Natural killer cell (primary cell): Measurements from ENCODE around the gene MRPS34. TPM values are rescaled to one million over a fixed set of nuclear protein-coding genes. Genes with fewer than 3 reads are reported as not detected.

Experiments used
- ATAC-seq, 3 donors: fragments of 150-1000 bp in 2 of 3; fragments of 200-7000 bp in 1 of 3; cut with Tn5 transposase; 1 replicate in 1 of 3; 2 replicates in 2 of 3; pipeline ENCODE4 v1.10.0; 2021; ENCODE audit warnings: mild to moderate bottlenecking in 2 of 3, moderate library complexity in 2 of 3
- DNase-seq, 2 donors: peaks; one replicate each; pipeline versions ENCODE4 v3.0.0 to v3.0.0-alpha.2; 2013 to 2021; ENCODE audit warnings: mixed read lengths in 1 of 2
- H3K27ac ChIP-seq: one replicate; pipeline ENCODE4 v1.5.1; 2013; ENCODE audit warnings: mild to moderate bottlenecking, low read length
- H3K27me3 ChIP-seq: one replicate; pipeline ENCODE4 v1.6.1; 2013; ENCODE audit warnings: low read length; ENCODE audit not compliant: control insufficient read depth, insufficient read depth
- H3K36me3 ChIP-seq: one replicate; pipeline ENCODE4 v1.6.1; 2013; ENCODE audit warnings: low read length; ENCODE audit not compliant: control insufficient read depth, insufficient read depth
- H3K4me1 ChIP-seq: one replicate; pipeline ENCODE4 v1.6.1; 2013; ENCODE audit warnings: low read length; ENCODE audit not compliant: control insufficient read depth, insufficient read depth
- H3K4me3 ChIP-seq: one replicate; pipeline ENCODE4 v1.5.1; 2013; ENCODE audit warnings: low read length
- H3K9me3 ChIP-seq: one replicate; pipeline ENCODE4 v1.6.1; 2013; ENCODE audit warnings: low read length; ENCODE audit not compliant: control insufficient read depth, insufficient read depth
- H3K27ac Mint-ChIP-seq, 2 donors: one replicate each; pipeline ENCODE4 v1.8.0; 2022; ENCODE audit warnings: mild to moderate bottlenecking in 2 of 2, mixed read lengths in 2 of 2, moderate library complexity in 1 of 2
- H3K27me3 Mint-ChIP-seq, 2 donors: one replicate each; pipeline ENCODE4 v1.8.0; 2022; ENCODE audit warnings: low read depth in 2 of 2, mixed read lengths in 2 of 2
- H3K36me3 Mint-ChIP-seq: one replicate; pipeline ENCODE4 v1.8.0; 2022; ENCODE audit warnings: mixed read lengths
- H3K4me1 Mint-ChIP-seq, 2 donors: one replicate each; pipeline ENCODE4 v1.8.0; 2022; ENCODE audit warnings: mixed read lengths in 2 of 2
- H3K4me3 Mint-ChIP-seq: one replicate; pipeline ENCODE4 v1.8.0; 2022; ENCODE audit warnings: mild to moderate bottlenecking, moderate library complexity, mixed read lengths
- H3K9me3 Mint-ChIP-seq, 2 donors: one replicate each; pipeline ENCODE4 v1.8.0; 2022; ENCODE audit warnings: mixed read lengths in 2 of 2
- CTCF ChIP-seq: fragments of 200-600 bp; IDR thresholded peaks from one replicate; pipeline ENCODE4 v1.8.0; 2022; ENCODE audit warnings: antibody characterized with exemption
- WGBS: methylation state at CpG from one replicate; pipeline ENCODE4 v1.1.7; 2013; ENCODE audit warnings: missing lambda C conversion rate; ENCODE audit not compliant: insufficient coverage; 5-methylcytosine and 5-hydroxymethylcytosine counted together
- intact Hi-C: fragments of 100-400 bp; cut with micrococcal nuclease; formaldehyde crosslinking; loops from one replicate; pipeline ENCODE4 v1.14.2; 2022
- total RNA-seq, 4 donors: library from RNA; stranded (reverse); fragments of 120-200 nt in 1 of 4; gene quantifications; one replicate each; pipeline versions ENCODE4 v1.2.3 to v1.2.4, GENCODE V29; 2013 to 2022

The MRPS34 gene
- total RNA-seq, 3 donors from 2014 or later (not counting 1 experiment from before 2014, with no cell fraction given): 26.5 to 42.0 (median 41.4) TPM

- peak within 1 kb of the TSS; percentile 61 for H3K4me3 ChIP-seq
- under 1% methylated on average over 73 of the region's 79 CpGs for WGBS
Measured at GRCh38 chr16:1771188-1771863, 1.6 kb downstream of the MRPS34 start, which contains the start of gene NME3. Gene NME3 (minus strand): TSS chr16:1771543. CDS start chr16:1771534, 9 bp downstream.

GRCh38 chr16:1770328-1771187 lies 2.4 kb downstream of the MRPS34 start:
- H3K27ac ChIP-seq: peak overlapping the region; percentile 69
- peak overlapping the region; percentile 61 for H3K4me3 ChIP-seq
- Mint-ChIP-seq H3K27ac (peak overlapping the region; percentile 67 to 70), H3K36me3 (no peaks in the 10 kb centered on the region), H3K27me3 (no peaks in the 10 kb centered on the region), H3K9me3 (no peaks in the 10 kb centered on the region), H3K4me3 (peak overlapping the region; percentile 73), H3K4me1 (peaks cover 14 to 21% of the 10 kb centered on the region in 2 donors)
- peaks cover 41% of the 10 kb centered on the region for H3K4me1 ChIP-seq
- no peaks in the 10 kb centered on the region for H3K27me3 ChIP-seq
- 26% methylated on average over 81 of the region's 81 CpGs for WGBS
- intact Hi-C loops: loop anchor here (5.0 to 10.0 kb wide), 2 partner anchors 154 to 382 kb away; no protein-coding TSS in a partner anchor
- TF ChIP-seq CTCF: no peak
- ATAC-seq (peak; percentile 36 to 56 (median 50)), DNase-seq (peak; percentile 53 to 79)
- no peaks in the 10 kb centered on the region for H3K9me3 ChIP-seq
- peaks cover 29% of the 10 kb centered on the region for H3K36me3 ChIP-seq

More at GRCh38 chr16:1771188-1771863, 1.6 kb downstream of the MRPS34 start, which contains the start of gene NME3:
- no peaks in the 10 kb centered on the region for H3K27me3 Mint-ChIP-seq
- peak within 1 kb of the TSS; percentile 97 for H3K4me3 Mint-ChIP-seq
- DNase-seq (peak; percentile 81 to 82), ATAC-seq (peak; percentile 64 to 74 (median 68))
- TF ChIP-seq CTCF: no peak
- peaks cover 14 to 21% of the 10 kb centered on the region in 2 donors for H3K4me1 Mint-ChIP-seq
- Histone ChIP-seq H3K4me1 (peaks cover 41% of the 10 kb centered on the region), H3K27ac (peak within 1 kb of the TSS; percentile 69), H3K36me3 (peaks cover 23% of the 10 kb centered on the region), H3K9me3 (no peaks in the 10 kb centered on the region), H3K27me3 (no peaks in the 10 kb centered on the region)
- H3K9me3 Mint-ChIP-seq: no peaks in the 10 kb centered on the region
- H3K36me3 Mint-ChIP-seq: no peaks in the 10 kb centered on the region
- H3K27ac Mint-ChIP-seq: peak within 1 kb of the TSS; percentile 87 to 88
- intact Hi-C loops: loop anchor here (5.0 to 10.0 kb wide), 2 partner anchors 153 to 381 kb away; no protein-coding TSS in a partner anchor

- Mint-ChIP-seq H3K4me3 (peak overlapping the region; percentile 73), H3K27ac (peak overlapping the region; percentile 67 to 70), H3K9me3 (no peaks in the 10 kb centered on the region), H3K27me3 (no peaks in the 10 kb centered on the region), H3K36me3 (no peaks in the 10 kb centered on the region), H3K4me1 (peaks cover 14 to 21% of the 10 kb centered on the region in 2 donors)
- Histone ChIP-seq H3K27me3 (no peaks in the 10 kb centered on the region), H3K36me3 (peaks cover 33% of the 10 kb centered on the region), H3K4me1 (peaks cover 40% of the 10 kb centered on the region), H3K27ac (peak overlapping the region; percentile 69), H3K4me3 (no peak overlapping the region), H3K9me3 (no peaks in the 10 kb centered on the region)
- DNase-seq: no peak
- no peak for TF ChIP-seq CTCF
- ATAC-seq: no peak
- intact Hi-C loops: loop anchor here (5.0 to 10.0 kb wide), 2 partner anchors 155 to 383 kb away; no protein-coding TSS in a partner anchor
- 95% methylated on average over 27 of the region's 27 CpGs for WGBS
Measured at GRCh38 chr16:1769402-1770300, 3.3 kb downstream of the MRPS34 start.
